ENCODE results near the gene ARF3. TPM values are rescaled to one million over a fixed set of nuclear protein-coding genes. Genes with fewer than 3 reads are reported as not detected.

Gene ARF3
- total RNA-seq, 1 experiment from 2014 or later: 257 TPM

DNA sequence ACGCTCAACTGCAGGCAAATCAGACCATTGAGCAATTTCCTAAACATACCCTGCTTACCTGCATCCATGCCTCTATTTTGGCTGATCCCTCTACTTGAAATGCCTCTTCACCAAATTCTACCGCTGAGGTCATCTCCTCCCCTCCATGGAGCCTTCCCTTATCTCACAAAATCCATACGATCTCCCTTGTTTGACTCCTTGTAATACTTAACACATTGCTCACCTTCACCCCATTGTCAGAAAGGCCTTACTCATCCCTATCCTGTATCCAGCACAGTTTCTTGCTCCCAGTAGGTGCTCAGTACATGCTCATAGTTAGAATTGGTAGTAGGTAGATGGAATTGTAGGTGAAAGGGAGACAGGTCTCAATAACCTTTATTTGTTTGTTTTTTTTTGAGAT lies 36.5 kb upstream of the ARF3 start:
- Mint-ChIP-seq H3K4me3 (ENCODE audit: unreplicated experiment) (no peak overlapping the region), H3K9me3 (ENCODE audit: unreplicated experiment) (no peaks in the 10 kb centered on the region), H3K36me3 (ENCODE audit: insufficient read depth, unreplicated experiment) (peaks cover 1% of the 10 kb centered on the region), H3K27ac (ENCODE audit: unreplicated experiment) (no peak overlapping the region), H3K4me1 (ENCODE audit: low read depth, unreplicated experiment) (peaks cover 28% of the 10 kb centered on the region), H3K27me3 (ENCODE audit: insufficient read depth, unreplicated experiment) (peaks cover 6% of the 10 kb centered on the region)
- H3K36me3 ChIP-seq (ENCODE audit: control insufficient read depth, insufficient read depth, low read length): no peaks in the 10 kb centered on the region
- ChIA-PET POLR2A (no interaction called here), CTCF (interaction anchor here (0.9 to 6.3 kb wide), 2 partner anchors 13 to 25 kb away, joined by 3 to 90 read pairs; partner anchors contain the start of gene WNT1)
- no peaks in the 10 kb centered on the region for H3K9me3 ChIP-seq
- BruUV-seq (replicated peaks): no TSS peak
- no peak overlapping the region for H3K4me3 ChIP-seq (ENCODE audit: low read depth, low read length)
- H3K27me3 ChIP-seq (replicated peaks; ENCODE audit: control insufficient read depth, insufficient read depth, low read length): no peaks in the 10 kb centered on the region
- intact Hi-C loops (cut with micrococcal nuclease; ENCODE audit: unreplicated experiment): no loop called here
- DNase-seq: no peak
- TF ChIP-seq, protein P1, sequence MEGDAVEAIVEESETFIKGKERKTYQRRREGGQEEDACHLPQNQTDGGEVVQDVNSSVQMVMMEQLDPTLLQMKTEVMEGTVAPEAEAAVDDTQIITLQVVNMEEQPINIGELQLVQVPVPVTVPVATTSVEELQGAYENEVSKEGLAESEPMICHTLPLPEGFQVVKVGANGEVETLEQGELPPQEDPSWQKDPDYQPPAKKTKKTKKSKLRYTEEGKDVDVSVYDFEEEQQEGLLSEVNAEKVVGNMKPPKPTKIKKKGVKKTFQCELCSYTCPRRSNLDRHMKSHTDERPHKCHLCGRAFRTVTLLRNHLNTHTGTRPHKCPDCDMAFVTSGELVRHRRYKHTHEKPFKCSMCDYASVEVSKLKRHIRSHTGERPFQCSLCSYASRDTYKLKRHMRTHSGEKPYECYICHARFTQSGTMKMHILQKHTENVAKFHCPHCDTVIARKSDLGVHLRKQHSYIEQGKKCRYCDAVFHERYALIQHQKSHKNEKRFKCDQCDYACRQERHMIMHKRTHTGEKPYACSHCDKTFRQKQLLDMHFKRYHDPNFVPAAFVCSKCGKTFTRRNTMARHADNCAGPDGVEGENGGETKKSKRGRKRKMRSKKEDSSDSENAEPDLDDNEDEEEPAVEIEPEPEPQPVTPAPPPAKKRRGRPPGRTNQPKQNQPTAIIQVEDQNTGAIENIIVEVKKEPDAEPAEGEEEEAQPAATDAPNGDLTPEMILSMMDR (IDR thresholded peaks at IDR 0.05; ENCODE audit: insufficient read depth in 1 of 2, low read depth in 1 of 2, low read length in 1 of 2, severe bottlenecking in 1 of 2, unreplicated experiment in 1 of 2): no peak
- peaks cover 19% of the 10 kb centered on the region for H3K4me1 ChIP-seq

DNA sequence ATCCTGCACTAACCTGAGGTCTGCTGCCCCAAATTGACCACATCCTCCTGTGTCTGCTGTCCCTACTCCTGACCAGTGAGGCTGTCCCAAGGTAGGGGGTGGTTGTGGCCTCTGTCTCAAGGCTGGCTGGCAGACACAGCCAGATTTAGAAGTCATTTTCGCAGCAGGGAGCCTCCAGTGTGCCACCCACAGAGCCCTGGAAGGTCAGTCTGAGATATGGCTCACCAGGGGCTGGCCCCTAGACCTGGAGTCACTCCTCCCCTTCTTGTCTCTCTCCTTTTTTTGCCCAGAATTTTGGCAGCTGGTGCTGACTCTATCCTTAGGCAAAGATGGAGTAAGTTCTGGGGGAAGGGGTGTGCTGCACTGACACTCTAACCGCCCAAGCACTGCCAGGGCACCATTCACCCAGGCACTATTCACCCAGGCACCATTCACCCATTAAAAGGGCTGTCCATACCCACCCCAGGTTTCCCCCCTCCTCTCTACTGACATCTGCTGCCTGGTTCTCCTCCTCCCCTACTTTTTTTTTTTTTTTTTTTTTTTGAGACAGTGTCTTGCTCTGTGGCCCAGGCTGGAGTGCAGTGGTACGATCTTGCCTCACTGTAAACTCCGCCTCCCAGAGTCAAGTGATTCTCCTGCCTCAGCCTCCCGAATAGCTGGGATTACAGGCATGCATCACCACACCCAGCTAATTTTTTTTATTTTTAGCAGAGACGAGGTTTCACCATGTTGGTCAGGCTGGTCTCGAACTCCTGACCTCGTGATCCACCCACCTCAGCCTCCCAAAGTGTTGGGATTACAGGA lies 34.2 kb upstream of the ARF3 start:
- Histone ChIP-seq H3K4me1 (peaks cover 19% of the 10 kb centered on the region), H3K9me3 (no peaks in the 10 kb centered on the region), H3K36me3 (ENCODE audit: control insufficient read depth, insufficient read depth, low read length) (no peaks in the 10 kb centered on the region), H3K27me3 (replicated peaks; ENCODE audit: control insufficient read depth, insufficient read depth, low read length) (no peaks in the 10 kb centered on the region), H3K4me3 (ENCODE audit: low read depth, low read length) (no peak overlapping the region)
- Mint-ChIP-seq H3K36me3 (ENCODE audit: insufficient read depth, unreplicated experiment) (no peaks in the 10 kb centered on the region), H3K27ac (ENCODE audit: unreplicated experiment) (no peak overlapping the region), H3K9me3 (ENCODE audit: unreplicated experiment) (no peaks in the 10 kb centered on the region), H3K4me3 (ENCODE audit: unreplicated experiment) (no peak overlapping the region), H3K27me3 (ENCODE audit: insufficient read depth, unreplicated experiment) (peaks cover 6% of the 10 kb centered on the region), H3K4me1 (ENCODE audit: low read depth, unreplicated experiment) (peaks cover 23% of the 10 kb centered on the region)
- DNase-seq: no peak
- TF ChIP-seq, protein P1 (IDR thresholded peaks at IDR 0.05; ENCODE audit: insufficient read depth in 1 of 2, low read depth in 1 of 2, low read length in 1 of 2, severe bottlenecking in 1 of 2, unreplicated experiment in 1 of 2): no peak
- CTCF ChIA-PET: interaction anchor here (0.7 to 3.7 kb wide), 3 partner anchors 8 to 19 kb away, joined by 3 to 38 read pairs (median 4); partner anchors contain the start of gene WNT1
- intact Hi-C loops (cut with micrococcal nuclease; ENCODE audit: unreplicated experiment): no loop called here
- POLR2A ChIA-PET: no interaction called here
- no TSS peak for BruUV-seq (replicated peaks)

DNA sequence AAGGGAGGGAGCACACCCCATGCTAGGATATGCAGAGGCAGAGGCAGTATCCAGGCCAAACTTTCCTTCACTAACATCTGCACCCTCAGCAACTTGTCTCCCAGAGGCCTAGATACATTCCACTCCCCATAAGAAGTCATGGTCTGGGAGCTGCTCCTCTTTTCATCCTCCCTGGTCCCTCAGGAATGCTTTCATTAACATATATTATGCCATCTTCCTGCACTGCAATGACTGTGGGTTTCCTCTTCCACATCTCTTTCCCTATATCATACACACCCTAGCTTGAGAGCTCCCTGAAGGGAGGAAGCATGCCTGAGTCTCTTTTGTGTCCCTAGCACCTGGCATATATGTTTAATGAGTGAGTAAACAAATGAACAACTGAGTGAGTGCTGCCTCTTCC lies 33.3 kb upstream of the ARF3 start:
- Mint-ChIP-seq H3K27ac (ENCODE audit: unreplicated experiment) (no peak overlapping the region), H3K4me1 (ENCODE audit: low read depth, unreplicated experiment) (peaks cover 16% of the 10 kb centered on the region), H3K4me3 (ENCODE audit: unreplicated experiment) (no peak overlapping the region), H3K36me3 (ENCODE audit: insufficient read depth, unreplicated experiment) (no peaks in the 10 kb centered on the region), H3K9me3 (ENCODE audit: unreplicated experiment) (no peaks in the 10 kb centered on the region), H3K27me3 (ENCODE audit: insufficient read depth, unreplicated experiment) (peaks cover 10% of the 10 kb centered on the region)
- no peak for DNase-seq
- Histone ChIP-seq H3K27me3 (replicated peaks; ENCODE audit: control insufficient read depth, insufficient read depth, low read length) (no peaks in the 10 kb centered on the region), H3K36me3 (ENCODE audit: control insufficient read depth, insufficient read depth, low read length) (no peaks in the 10 kb centered on the region), H3K9me3 (no peaks in the 10 kb centered on the region), H3K4me1 (peaks cover 15% of the 10 kb centered on the region), H3K4me3 (ENCODE audit: low read depth, low read length) (no peak overlapping the region)
- CTCF ChIA-PET: interaction anchor here (3.7 kb wide), 1 partner anchor 11 kb away, joined by 38 read pairs; the partner anchor contains the start of gene WNT1
- intact Hi-C loops (cut with micrococcal nuclease; ENCODE audit: unreplicated experiment): no loop called here
- no TSS peak for BruUV-seq (replicated peaks)
- TF ChIP-seq, protein P1 (IDR thresholded peaks at IDR 0.05; ENCODE audit: insufficient read depth in 1 of 2, low read depth in 1 of 2, low read length in 1 of 2, severe bottlenecking in 1 of 2, unreplicated experiment in 1 of 2): no peak
- POLR2A ChIA-PET: interaction anchor here (0.5 kb wide), 1 partner anchor 261 kb away, joined by 3 read pairs; no protein-coding TSS in a partner anchor

All from Caco-2 (cell line).